Measurements from ENCODE around the gene EIF1AD.

EIF1AD gene

GRCh38 chr11:66022401-66023185 is 20.6 kb upstream of the EIF1AD start:
- TF ChIP-seq, protein P1, sequence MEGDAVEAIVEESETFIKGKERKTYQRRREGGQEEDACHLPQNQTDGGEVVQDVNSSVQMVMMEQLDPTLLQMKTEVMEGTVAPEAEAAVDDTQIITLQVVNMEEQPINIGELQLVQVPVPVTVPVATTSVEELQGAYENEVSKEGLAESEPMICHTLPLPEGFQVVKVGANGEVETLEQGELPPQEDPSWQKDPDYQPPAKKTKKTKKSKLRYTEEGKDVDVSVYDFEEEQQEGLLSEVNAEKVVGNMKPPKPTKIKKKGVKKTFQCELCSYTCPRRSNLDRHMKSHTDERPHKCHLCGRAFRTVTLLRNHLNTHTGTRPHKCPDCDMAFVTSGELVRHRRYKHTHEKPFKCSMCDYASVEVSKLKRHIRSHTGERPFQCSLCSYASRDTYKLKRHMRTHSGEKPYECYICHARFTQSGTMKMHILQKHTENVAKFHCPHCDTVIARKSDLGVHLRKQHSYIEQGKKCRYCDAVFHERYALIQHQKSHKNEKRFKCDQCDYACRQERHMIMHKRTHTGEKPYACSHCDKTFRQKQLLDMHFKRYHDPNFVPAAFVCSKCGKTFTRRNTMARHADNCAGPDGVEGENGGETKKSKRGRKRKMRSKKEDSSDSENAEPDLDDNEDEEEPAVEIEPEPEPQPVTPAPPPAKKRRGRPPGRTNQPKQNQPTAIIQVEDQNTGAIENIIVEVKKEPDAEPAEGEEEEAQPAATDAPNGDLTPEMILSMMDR (conservative IDR thresholded peaks at IDR 0.05; ENCODE audit: low read depth, low read length): peak; percentile 94
- Histone ChIP-seq H3K27ac (no peak overlapping the region), H3K4me3 (IDR thresholded peaks at IDR 0.05; ENCODE audit: insufficient read depth, low read depth, low read length) (no peak overlapping the region), H3K79me2 (ENCODE audit: insufficient read depth, low read depth) (no peaks in the 10 kb centered on the region), H3K9ac (no peak overlapping the region), H3K4me1 (ENCODE audit: low read depth, poor library complexity, severe bottlenecking) (peaks cover 35% of the 10 kb centered on the region), H3K4me2 (peak overlapping the region; percentile 37), H4K20me1 (ENCODE audit: insufficient read depth) (no peaks in the 10 kb centered on the region), H3K36me3 (ENCODE audit: insufficient read depth) (no peaks in the 10 kb centered on the region), H2AFZ (ENCODE audit: low read depth) (peak overlapping the region; percentile 62), H3K27me3 (ENCODE audit: insufficient read depth, low read depth) (no peaks in the 10 kb centered on the region; the same call in 1 of the 2 replicates)

GRCh38 chr11:66020618-66021357 is 18.8 kb upstream of the EIF1AD start:
- no peak overlapping the region for H3K27ac ChIP-seq
- no peak overlapping the region for H2AFZ ChIP-seq (ENCODE audit: low read depth)
- TF ChIP-seq, protein P1 (conservative IDR thresholded peaks at IDR 0.05; ENCODE audit: low read depth, low read length): no peak
- H3K36me3 ChIP-seq (ENCODE audit: insufficient read depth): no peaks in the 10 kb centered on the region
- peaks cover 20% of the 10 kb centered on the region for H3K4me1 ChIP-seq (ENCODE audit: low read depth, poor library complexity, severe bottlenecking)
- no peak overlapping the region for H3K4me2 ChIP-seq
- H3K27me3 ChIP-seq (ENCODE audit: insufficient read depth, low read depth): no peaks in the 10 kb centered on the region; the same call in 1 of the 2 replicates
- H3K9ac ChIP-seq: no peak overlapping the region
- H3K79me2 ChIP-seq (ENCODE audit: insufficient read depth, low read depth): no peaks in the 10 kb centered on the region
- H4K20me1 ChIP-seq (ENCODE audit: insufficient read depth): no peaks in the 10 kb centered on the region
- H3K4me3 ChIP-seq (IDR thresholded peaks at IDR 0.05; ENCODE audit: insufficient read depth, low read depth, low read length): no peak overlapping the region

DNA sequence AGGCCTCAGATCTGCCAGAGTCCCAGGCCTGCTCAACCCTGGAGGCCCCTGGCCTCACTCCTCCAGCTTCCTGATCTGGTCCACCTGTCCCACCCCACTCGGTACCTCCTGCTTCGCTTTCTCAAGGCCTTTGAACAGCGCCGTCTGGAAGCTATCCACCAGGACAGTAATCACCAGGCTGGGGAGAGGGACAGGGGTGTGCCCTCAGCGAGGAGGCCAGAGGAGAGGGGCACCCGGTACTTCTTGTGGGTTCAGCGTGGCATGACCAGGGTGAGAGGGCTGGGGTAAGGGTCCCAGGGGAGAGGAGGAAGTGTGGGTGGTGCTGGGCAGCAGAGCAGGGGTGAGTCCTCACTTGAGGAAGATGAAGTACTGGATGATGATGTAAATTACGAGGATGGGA is 18.3 kb upstream of the EIF1AD start:
- no peaks in the 10 kb centered on the region for H3K79me2 ChIP-seq (ENCODE audit: insufficient read depth, low read depth)
- no peaks in the 10 kb centered on the region; the same call in 1 of the 2 replicates for H3K27me3 ChIP-seq (ENCODE audit: insufficient read depth, low read depth)
- no peak overlapping the region for H3K9ac ChIP-seq
- H3K27ac ChIP-seq: no peak overlapping the region
- TF ChIP-seq, protein P1 (conservative IDR thresholded peaks at IDR 0.05; ENCODE audit: low read depth, low read length): no peak
- H3K36me3 ChIP-seq (ENCODE audit: insufficient read depth): no peaks in the 10 kb centered on the region
- H4K20me1 ChIP-seq (ENCODE audit: insufficient read depth): no peaks in the 10 kb centered on the region
- no peak overlapping the region for H3K4me2 ChIP-seq
- H3K4me1 ChIP-seq (ENCODE audit: low read depth, poor library complexity, severe bottlenecking): peaks cover 20% of the 10 kb centered on the region
- no peak overlapping the region for H3K4me3 ChIP-seq (IDR thresholded peaks at IDR 0.05; ENCODE audit: insufficient read depth, low read depth, low read length)
- no peak overlapping the region for H2AFZ ChIP-seq (ENCODE audit: low read depth)

- Histone ChIP-seq H3K9ac (no peak overlapping the region), H2AFZ (ENCODE audit: low read depth) (no peak overlapping the region), H3K4me2 (no peak overlapping the region), H4K20me1 (ENCODE audit: insufficient read depth) (no peaks in the 10 kb centered on the region), H3K79me2 (ENCODE audit: insufficient read depth, low read depth) (no peaks in the 10 kb centered on the region), H3K4me3 (IDR thresholded peaks at IDR 0.05; ENCODE audit: insufficient read depth, low read depth, low read length) (no peak overlapping the region), H3K36me3 (ENCODE audit: insufficient read depth) (no peaks in the 10 kb centered on the region), H3K27ac (no peak overlapping the region), H3K27me3 (ENCODE audit: insufficient read depth, low read depth) (no peaks in the 10 kb centered on the region), H3K4me1 (ENCODE audit: low read depth, poor library complexity, severe bottlenecking) (peaks cover 14% of the 10 kb centered on the region)
- TF ChIP-seq, protein P1 (conservative IDR thresholded peaks at IDR 0.05; ENCODE audit: low read depth, low read length): no peak
Observed at GRCh38 chr11:66017321-66017720, 15.4 kb upstream of the EIF1AD start.
